ENCODE measurements around the gene C5orf63. TPM values are rescaled to one million over a fixed set of nuclear protein-coding genes. Genes with fewer than 3 reads are reported as not detected.

C5orf63 gene
- total and polyA plus RNA-seq, 2 of the 13 experiments (the other 11 are each of a cell fraction or from before 2014, with no cell fraction given): 7.9 to 8.8 TPM

- TF ChIP-seq AFF4 (CRISPR knock-in tag; IDR thresholded peaks at IDR 0.05) (no peak), MIER2 (CRISPR knock-in tag; IDR thresholded peaks at IDR 0.05) (peak; percentile 17; the same call in 1 of the 2 replicates), THRA (CRISPR knock-in tag; IDR thresholded peaks at IDR 0.05; ENCODE audit: borderline replicate concordance) (peak; percentile 59; the same call in 1 of the 2 replicates), ZNF800 (CRISPR knock-in tag; IDR thresholded peaks at IDR 0.05) (peak; percentile 34; the same call in 1 of the 2 replicates), ETV5 (CRISPR knock-in tag; IDR thresholded peaks at IDR 0.05; ENCODE audit: borderline replicate concordance) (peak; percentile 91), ZNF414 (CRISPR knock-in tag; IDR thresholded peaks at IDR 0.05) (no peak), ZNF180 (CRISPR knock-in tag; IDR thresholded peaks at IDR 0.05; ENCODE audit: borderline replicate concordance, low read depth) (no peak), ZNF672 (CRISPR knock-in tag; IDR thresholded peaks at IDR 0.05) (no peak), ZNF563 (CRISPR knock-in tag; IDR thresholded peaks at IDR 0.05) (peak; percentile 90), ZNF292 (CRISPR knock-in tag; IDR thresholded peaks at IDR 0.05; ENCODE audit: borderline replicate concordance, low read depth) (no peak), KLF15 (CRISPR knock-in tag; IDR thresholded peaks at IDR 0.05; ENCODE audit: borderline replicate concordance) (no peak), ZBTB7A (CRISPR knock-in tag; IDR thresholded peaks at IDR 0.05) (peak; percentile 72; the same call in 1 of the 2 replicates), ZBTB10 (CRISPR knock-in tag; IDR thresholded peaks at IDR 0.05; ENCODE audit: borderline replicate concordance) (0 out of 2 replicates have a peak, but pooled peaks have one; percentile 28), MXD3 (CRISPR knock-in tag; IDR thresholded peaks at IDR 0.05) (0 out of 2 replicates have a peak, but pooled peaks have one; percentile 71), ZNF550 (CRISPR knock-in tag; IDR thresholded peaks at IDR 0.05; ENCODE audit: borderline replicate concordance) (no peak)
These were observed at the start of gene C5orf63 (continued) for GRCh38 chr5:127072861-127073846.
